Astrocyte (in vitro differentiated cells and primary cell): ENCODE measurements around the gene HSPG2. TPM values are rescaled to one million over a fixed set of nuclear protein-coding genes. Genes with fewer than 3 reads are reported as not detected.

ENCODE experiments used
- DNase-seq: peaks from one replicate; pipeline ENCODE4 v3.0.0-alpha.2; 2010; ENCODE audit warnings: low read depth
- FAIRE-seq: peaks from 2 replicates; lab custom pipeline; 2011; peaks lifted over from hg19 to GRCh38; lab: Jason Lieb, UNC
- H2AFZ ChIP-seq: 2 replicates; pipeline ENCODE4 v1.6.0; 2012; ENCODE audit warnings: low read depth, low read length, inconsistent platforms
- H3K27ac ChIP-seq: 2 replicates; pipeline ENCODE4 v1.5.1; 2011; ENCODE audit warnings: low read depth, low read length, inconsistent platforms
- H3K27me3 ChIP-seq: 2 replicates; pipeline ENCODE4 v1.6.0; 2011; ENCODE audit warnings: low read length, inconsistent platforms; ENCODE audit not compliant: insufficient read depth
- H3K36me3 ChIP-seq: 2 replicates; pipeline ENCODE4 v1.5.1; 2011; ENCODE audit warnings: low read length, inconsistent platforms; ENCODE audit not compliant: insufficient read depth
- H3K4me1 ChIP-seq: 2 replicates; pipeline ENCODE4 v1.5.1; 2011; ENCODE audit warnings: low read length, inconsistent platforms; ENCODE audit not compliant: insufficient read depth
- H3K4me2 ChIP-seq: 2 replicates; pipeline ENCODE4 v1.6.0; 2012; ENCODE audit warnings: low read length, inconsistent platforms
- H3K4me3 ChIP-seq: 2 replicates; pipeline ENCODE4 v1.5.1; 2011; ENCODE audit warnings: low read depth, mild to moderate bottlenecking, low read length, inconsistent platforms; ENCODE audit not compliant: insufficient read depth
- H3K79me2 ChIP-seq: 2 replicates; pipeline ENCODE4 v1.6.0; 2012; ENCODE audit warnings: mild to moderate bottlenecking, low read length, inconsistent platforms; ENCODE audit not compliant: insufficient read depth
- H3K9ac ChIP-seq: 2 replicates; pipeline ENCODE4 v1.6.0; 2012; ENCODE audit warnings: mild to moderate bottlenecking, low read length, inconsistent platforms
- H3K9me3 ChIP-seq: 2 replicates; pipeline ENCODE4 v1.5.1; 2012; ENCODE audit warnings: low read depth, mild to moderate bottlenecking, low read length, inconsistent platforms; ENCODE audit not compliant: insufficient read depth
- H4K20me1 ChIP-seq: 2 replicates; pipeline ENCODE4 v1.6.0; 2012; ENCODE audit warnings: low read length, inconsistent platforms; ENCODE audit not compliant: insufficient read depth
- H3K27ac Mint-ChIP-seq: one replicate; pipeline ENCODE4 v1.8.0; 2021; ENCODE audit warnings: mild to moderate bottlenecking, mixed read lengths; ENCODE audit not compliant: unreplicated experiment
- H3K27me3 Mint-ChIP-seq: one replicate; pipeline ENCODE4 v1.8.0; 2021; ENCODE audit warnings: low read depth, mixed read lengths; ENCODE audit not compliant: unreplicated experiment
- H3K36me3 Mint-ChIP-seq: one replicate; pipeline ENCODE4 v1.8.0; 2021; ENCODE audit warnings: low read depth, mixed read lengths; ENCODE audit not compliant: unreplicated experiment
- H3K4me1 Mint-ChIP-seq: one replicate; pipeline ENCODE4 v1.8.0; 2021; ENCODE audit warnings: low read depth, mixed read lengths; ENCODE audit not compliant: unreplicated experiment
- H3K4me3 Mint-ChIP-seq: one replicate; pipeline ENCODE4 v1.8.0; 2021; ENCODE audit warnings: mild to moderate bottlenecking, moderate library complexity, mixed read lengths; ENCODE audit not compliant: unreplicated experiment
- H3K9me3 Mint-ChIP-seq: one replicate; pipeline ENCODE4 v1.8.0; 2021; ENCODE audit warnings: mild to moderate bottlenecking, mixed read lengths; ENCODE audit not compliant: unreplicated experiment
- CTCF ChIP-seq: IDR thresholded peaks from 2 replicates; pipeline ENCODE4 v1.5.1; 2011; ENCODE audit warnings: low read depth, mild to moderate bottlenecking, inconsistent platforms, low read length, moderate library complexity; ENCODE audit not compliant: insufficient read depth
- EZH2 ChIP-seq: IDR thresholded peaks from 2 replicates; pipeline ENCODE4 v1.6.1; 2012; ENCODE audit warnings: mild to moderate bottlenecking, low read length, inconsistent platforms; ENCODE audit not compliant: insufficient read depth
- total RNA-seq: library from RNA; stranded (reverse); gene quantifications from 2 replicates; pipeline ENCODE4 v1.2.1, GENCODE V29; 2021

HSPG2 gene
- total RNA-seq, 1 donor from 2014 or later, result 249 TPM

GRCh38 chr1:21931171-21932093, 5.7 kb downstream of the HSPG2 start:
- Mint-ChIP-seq H3K4me1 (peaks cover 51% of the 10 kb centered on the region), H3K27me3 (no peaks in the 10 kb centered on the region), H3K36me3 (peaks cover 10% of the 10 kb centered on the region), H3K9me3 (no peaks in the 10 kb centered on the region), H3K4me3 (peak overlapping the region; percentile 65), H3K27ac (peak overlapping the region; percentile 94)
- Histone ChIP-seq H4K20me1 (peaks cover 42% of the 10 kb centered on the region), H3K9me3 (no peaks in the 10 kb centered on the region), H3K79me2 (peaks cover 98% of the 10 kb centered on the region), H3K36me3 (peaks cover 4% of the 10 kb centered on the region), H3K4me1 (peaks cover 66% of the 10 kb centered on the region), H3K9ac (peak overlapping the region; percentile 73), H3K4me3 (no peak overlapping the region), H3K27ac (peak overlapping the region; percentile 85), H2AFZ (no peak overlapping the region), H3K4me2 (peak overlapping the region; percentile 73), H3K27me3 (no peaks in the 10 kb centered on the region)
- no peak for FAIRE-seq
- TF ChIP-seq CTCF (no peak), EZH2 (no peak)
- DNase-seq, result peak; percentile 91

- Histone ChIP-seq H3K9ac (peak overlapping the region; percentile 73), H3K79me2 (peaks cover 97% of the 10 kb centered on the region), H3K9me3 (no peaks in the 10 kb centered on the region), H3K4me2 (peak overlapping the region; percentile 73), H3K27ac (peak overlapping the region; percentile 85), H3K4me3 (no peak overlapping the region), H3K4me1 (peaks cover 66% of the 10 kb centered on the region), H3K27me3 (no peaks in the 10 kb centered on the region), H3K36me3 (peaks cover 4% of the 10 kb centered on the region), H4K20me1 (peaks cover 43% of the 10 kb centered on the region), H2AFZ (no peak overlapping the region)
- H3K27ac Mint-ChIP-seq, result peak overlapping the region; percentile 94
- DNase-seq, result no peak
- H3K9me3 Mint-ChIP-seq, result no peaks in the 10 kb centered on the region
- no peak for FAIRE-seq
- peaks cover 53% of the 10 kb centered on the region for H3K4me1 Mint-ChIP-seq
- no peaks in the 10 kb centered on the region for H3K27me3 Mint-ChIP-seq
- H3K4me3 Mint-ChIP-seq, result peak overlapping the region; percentile 65
- no peak for TF ChIP-seq EZH2
- no peak for TF ChIP-seq CTCF
- peaks cover 10% of the 10 kb centered on the region for H3K36me3 Mint-ChIP-seq
These were observed 6.4 kb downstream of the HSPG2 start for GRCh38 chr1:21930629-21931170.
